Type B pancreatic cell (in vitro differentiated cells): Measurements from ENCODE around the gene FARP1. TPM values are rescaled to one million over a fixed set of nuclear protein-coding genes. Genes with fewer than 3 reads are reported as not detected.
A peak's percentile ranks its signal among the peaks of the same experiment; 100 is the strongest.

Source experiments
- DNase-seq: peaks from one replicate; pipeline ENCODE4 v3.0.0; 2021; ENCODE audit warnings: mixed read lengths; ENCODE audit not compliant: unreplicated experiment; ENCODE audit errors: extremely low spot score
- H3K27ac Mint-ChIP-seq: 2 replicates; pipeline ENCODE4 v1.8.0; 2021; ENCODE audit warnings: mild to moderate bottlenecking, mixed read lengths
- H3K27me3 Mint-ChIP-seq: 2 replicates; pipeline ENCODE4 v1.8.0; 2021; ENCODE audit warnings: mixed read lengths
- H3K36me3 Mint-ChIP-seq: 2 replicates; pipeline ENCODE4 v1.8.0; 2021; ENCODE audit warnings: mixed read lengths
- H3K4me1 Mint-ChIP-seq: one replicate; pipeline ENCODE4 v1.8.0; 2021; ENCODE audit warnings: mixed read lengths; ENCODE audit not compliant: unreplicated experiment
- H3K4me3 Mint-ChIP-seq: 2 replicates; pipeline ENCODE4 v1.8.0; 2021; ENCODE audit warnings: mild to moderate bottlenecking, mixed read lengths
- H3K9me3 Mint-ChIP-seq: 2 replicates; pipeline ENCODE4 v1.8.0; 2021; ENCODE audit warnings: mixed read lengths
- total RNA-seq: library from RNA; stranded (reverse); gene quantifications from 2 replicates; pipeline ENCODE4 v1.2.1, GENCODE V29; 2021; ENCODE audit warnings: low replicate concordance
- TF ChIP-seq, protein P1 (sequence below): fragments of 200-600 bp; sonication (generic); conservative IDR thresholded peaks from 2 replicates; pipeline ENCODE4 v1.5.0; 2021; ENCODE audit warnings: antibody characterized with exemption, mild to moderate bottlenecking

FARP1 gene
- total RNA-seq, 1 donor from 2014 or later: 195 TPM

GRCh38 chr13:98299235-98299965 is 156.5 kb downstream of the FARP1 start:
- DNase-seq: no peak
- TF ChIP-seq, protein P1, sequence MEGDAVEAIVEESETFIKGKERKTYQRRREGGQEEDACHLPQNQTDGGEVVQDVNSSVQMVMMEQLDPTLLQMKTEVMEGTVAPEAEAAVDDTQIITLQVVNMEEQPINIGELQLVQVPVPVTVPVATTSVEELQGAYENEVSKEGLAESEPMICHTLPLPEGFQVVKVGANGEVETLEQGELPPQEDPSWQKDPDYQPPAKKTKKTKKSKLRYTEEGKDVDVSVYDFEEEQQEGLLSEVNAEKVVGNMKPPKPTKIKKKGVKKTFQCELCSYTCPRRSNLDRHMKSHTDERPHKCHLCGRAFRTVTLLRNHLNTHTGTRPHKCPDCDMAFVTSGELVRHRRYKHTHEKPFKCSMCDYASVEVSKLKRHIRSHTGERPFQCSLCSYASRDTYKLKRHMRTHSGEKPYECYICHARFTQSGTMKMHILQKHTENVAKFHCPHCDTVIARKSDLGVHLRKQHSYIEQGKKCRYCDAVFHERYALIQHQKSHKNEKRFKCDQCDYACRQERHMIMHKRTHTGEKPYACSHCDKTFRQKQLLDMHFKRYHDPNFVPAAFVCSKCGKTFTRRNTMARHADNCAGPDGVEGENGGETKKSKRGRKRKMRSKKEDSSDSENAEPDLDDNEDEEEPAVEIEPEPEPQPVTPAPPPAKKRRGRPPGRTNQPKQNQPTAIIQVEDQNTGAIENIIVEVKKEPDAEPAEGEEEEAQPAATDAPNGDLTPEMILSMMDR: no peak
- peaks cover 75% of the 10 kb centered on the region for H3K4me1 Mint-ChIP-seq
- no peaks in the 10 kb centered on the region for H3K27me3 Mint-ChIP-seq
- peak overlapping the region; percentile 82 for H3K27ac Mint-ChIP-seq
- peaks cover 3% of the 10 kb centered on the region for H3K36me3 Mint-ChIP-seq
- peak overlapping the region; percentile 26 for H3K4me3 Mint-ChIP-seq
- peaks cover 6% of the 10 kb centered on the region for H3K9me3 Mint-ChIP-seq

- Mint-ChIP-seq H3K4me1 (peaks cover 74% of the 10 kb centered on the region), H3K36me3 (peaks cover 7% of the 10 kb centered on the region), H3K27me3 (no peaks in the 10 kb centered on the region), H3K27ac (peak overlapping the region; percentile 82), H3K9me3 (peaks cover 6% of the 10 kb centered on the region), H3K4me3 (no peak overlapping the region)
- TF ChIP-seq, protein P1: no peak
- DNase-seq: no peak
Measured at GRCh38 chr13:98299966-98300350, 157.1 kb downstream of the FARP1 start.

GRCh38 chr13:98300956-98301641 is 158.2 kb downstream of the FARP1 start:
- no peaks in the 10 kb centered on the region for H3K27me3 Mint-ChIP-seq
- H3K9me3 Mint-ChIP-seq: peaks cover 6% of the 10 kb centered on the region
- TF ChIP-seq, protein P1: no peak
- no peak for DNase-seq
- H3K4me3 Mint-ChIP-seq: peak overlapping the region; percentile 66
- H3K27ac Mint-ChIP-seq: peak overlapping the region; percentile 92
- peaks cover 70% of the 10 kb centered on the region for H3K4me1 Mint-ChIP-seq
- H3K36me3 Mint-ChIP-seq: peaks cover 14% of the 10 kb centered on the region

DNA sequence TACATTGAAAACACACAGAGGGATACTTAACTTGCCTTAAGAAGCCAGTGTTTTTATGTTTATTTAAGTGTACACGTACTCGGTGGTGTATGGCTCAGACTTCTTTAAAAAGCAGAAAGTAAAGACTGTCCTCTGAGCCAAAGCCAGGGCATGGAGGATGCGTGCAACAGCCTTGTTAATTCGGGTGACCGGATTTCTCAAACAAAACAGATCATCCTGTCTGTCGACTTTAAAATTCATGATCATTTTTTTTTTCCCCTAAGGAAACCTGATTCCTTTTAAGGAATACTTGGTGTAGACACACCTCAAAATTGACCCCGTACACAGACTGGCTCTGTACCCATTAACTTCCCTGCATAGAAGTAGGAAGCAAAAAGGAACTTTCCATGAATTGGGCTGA is 158.8 kb downstream of the FARP1 start:
- Mint-ChIP-seq H3K9me3 (peaks cover 6% of the 10 kb centered on the region), H3K4me1 (peaks cover 67% of the 10 kb centered on the region), H3K36me3 (peaks cover 14% of the 10 kb centered on the region), H3K27ac (peak overlapping the region; percentile 92), H3K4me3 (peak overlapping the region; percentile 66), H3K27me3 (no peaks in the 10 kb centered on the region)
- DNase-seq: no peak
- TF ChIP-seq, protein P1: no peak

DNA sequence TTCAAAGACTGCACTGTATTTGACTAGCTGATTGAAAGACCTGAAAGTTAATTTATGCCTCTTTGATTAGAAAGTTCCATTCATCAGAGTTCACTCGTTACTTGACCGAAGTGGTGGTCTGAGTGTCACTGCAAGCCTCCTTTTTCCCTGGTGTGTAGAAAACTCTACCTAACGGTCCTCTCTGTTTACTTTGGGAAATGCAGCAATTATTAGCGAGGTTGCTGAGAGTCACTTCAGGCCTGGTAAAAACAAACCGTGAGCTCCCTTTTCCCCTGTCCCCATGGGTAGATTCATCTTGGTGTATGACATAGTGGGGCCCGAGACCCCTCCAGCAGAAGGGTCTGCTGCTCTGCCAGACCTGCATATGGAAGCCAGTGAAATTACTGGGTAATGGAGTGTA is 161.0 kb downstream of the FARP1 start:
- Mint-ChIP-seq H3K9me3 (peaks cover 6% of the 10 kb centered on the region), H3K4me3 (no peak overlapping the region), H3K4me1 (peaks cover 68% of the 10 kb centered on the region), H3K27me3 (no peaks in the 10 kb centered on the region), H3K27ac (no peak overlapping the region), H3K36me3 (peaks cover 22% of the 10 kb centered on the region)
- TF ChIP-seq, protein P1: no peak
- DNase-seq: no peak
